HepG2 (cell line): ENCODE data around the gene RSPH10B. TPM values are rescaled to one million over a fixed set of nuclear protein-coding genes. Genes with fewer than 3 reads are reported as not detected.
"Not testable (repeated sequence)": the region's sequence is repeated elsewhere in the genome, so short reads cannot be mapped to it uniquely, and the experiment has no call there.

Experiments
- ATAC-seq: fragments of 200-7000 bp; cut with Tn5 transposase; 3 replicates; pipeline ENCODE4 v1.9.1; 2020; ENCODE audit warnings: mild to moderate bottlenecking, moderate library complexity
- BruUV-seq: library from RNA; stranded (reverse); fragments of 400-500 nt; replicated peaks from 2 replicates; lab custom pipeline; 2021; lab: Mats Ljungman, UMichigan
- CTCF ChIA-PET: fragments of 300-600 bp; formaldehyde crosslinking; extraction: SDS; loops from one replicate; lab custom pipeline; 2021; ENCODE audit warnings: low total read pairs, inconsistent platforms, low intra/inter-chr PET ratio; lab: Yijun Ruan, JAX
- POLR2A ChIA-PET: fragments of 350-600 bp; sonication (Branson Sonifier 250); formaldehyde crosslinking; loops from one replicate; lab custom pipeline; 2020; ENCODE audit warnings: antibody characterized with exemption, inconsistent platforms; lab: Yijun Ruan, JAX
- DNase-seq: peaks from one replicate; pipeline ENCODE4 v3.0.0-alpha.2; 2015; ENCODE audit warnings: low spot score
- FAIRE-seq: peaks from 3 replicates; lab custom pipeline; 2011; peaks lifted over from hg19 to GRCh38; lab: Jason Lieb, UNC
- H2AFZ ChIP-seq: one replicate; pipeline ENCODE4 v1.6.1; 2011; ENCODE audit warnings: low read length, inconsistent platforms
- H3K27ac ChIP-seq: fragments of 300-600 bp; 3 replicates; pipeline ENCODE4 v1.8.0; 2011; ENCODE audit warnings: mixed run types, mild to moderate bottlenecking, mixed read lengths, low read length, inconsistent platforms; ENCODE audit not compliant: insufficient read depth; ENCODE audit errors: extremely low read length
- H3K27me3 ChIP-seq, 2 experiments: fragments of 200-600 bp in 1 of 2; 2 replicates in 1 of 2; 3 replicates in 1 of 2; pipeline versions ENCODE4 v1.6.0 to v1.8.0; 2011; ENCODE audit warnings: low read length in 2 of 2, mild to moderate bottlenecking in 2 of 2, moderate library complexity in 2 of 2, inconsistent platforms in 1 of 2; ENCODE audit not compliant: insufficient read depth in 2 of 2, control insufficient read depth in 1 of 2
- H3K36me3 ChIP-seq, 2 experiments: fragments of 200-600 bp in 1 of 2; replicated peaks in 1 of 2; 2 replicates in 1 of 2; 3 replicates in 1 of 2; pipeline versions ENCODE4 v1.5.1 to v1.8.0; 2011; ENCODE audit warnings: low read length in 2 of 2, inconsistent platforms in 1 of 2; ENCODE audit not compliant: insufficient read depth in 2 of 2, control insufficient read depth in 1 of 2
- H3K4me1 ChIP-seq: 2 replicates; pipeline ENCODE4 v1.5.1; 2012; ENCODE audit warnings: low read length, inconsistent platforms; ENCODE audit not compliant: insufficient read depth
- H3K4me2 ChIP-seq: 2 replicates; pipeline ENCODE4 v1.6.0; 2011; ENCODE audit warnings: low read depth, low read length, inconsistent platforms
- H3K4me3 ChIP-seq, 3 experiments: fragments of 200-600 bp in 1 of 3; sonication (generic), shearing (Covaris generic) in 1 of 3; replicated peaks in 1 of 3; 2 replicates each; pipeline ENCODE4 v1.5.1; 2011 to 2016; ENCODE audit warnings: low read length in 3 of 3, inconsistent platforms in 2 of 3, low read depth in 2 of 3, mild to moderate bottlenecking in 2 of 3, control low read depth in 1 of 3, mixed read lengths in 1 of 3; ENCODE audit not compliant: insufficient read depth in 1 of 3
- H3K79me2 ChIP-seq: one replicate; pipeline ENCODE4 v1.6.1; 2011; ENCODE audit warnings: low read length, inconsistent platforms; ENCODE audit not compliant: insufficient read depth
- H3K9ac ChIP-seq: 2 replicates; pipeline ENCODE4 v1.6.0; 2011; ENCODE audit warnings: mild to moderate bottlenecking, low read depth, low read length, inconsistent platforms; ENCODE audit not compliant: insufficient read depth
- H3K9me3 ChIP-seq: 2 replicates; pipeline ENCODE4 v1.5.1; 2012; ENCODE audit warnings: mild to moderate bottlenecking, low read length
- H4K20me1 ChIP-seq: 2 replicates; pipeline ENCODE4 v1.6.0; 2011; ENCODE audit warnings: inconsistent platforms, mild to moderate bottlenecking, low read length, moderate library complexity; ENCODE audit not compliant: insufficient read depth
- FOSL2 ChIP-seq: sonication (generic); formaldehyde crosslinking; IDR thresholded peaks from 2 replicates; pipeline ENCODE4 v1.4.0; 2020; ENCODE audit warnings: missing genetic modification reagents
- WGBS: methylation state at CpG from one replicate; pipeline ENCODE4 v1.1.6; 2017; ENCODE audit warnings: low lambda C conversion rate; 5-methylcytosine and 5-hydroxymethylcytosine counted together
- in situ Hi-C: cut with HindIII; loops from 2 replicates; pipeline ENCODE4 v1.10.0; 2017; ENCODE audit warnings: low pct_unique_long_range_greater_than_20kb; ENCODE audit not compliant: extremely low pct_ligation_motif_present
- intact Hi-C: fragments of 100-400 bp; cut with micrococcal nuclease; formaldehyde crosslinking; loops from one replicate; pipeline ENCODE4 v1.10.0; 2022; ENCODE audit not compliant: unreplicated experiment
- polyA plus RNA-seq, 8 experiments: library from polyadenylated mRNA; depleted of rRNA in 3 of 8; stranded (reverse) in 7 of 8; unstranded in 1 of 8; fragments of >200 nt; fragmentation: Illumina TruSeq in 4 of 8; extraction: Trizol in 4 of 8; gene quantifications; 2 replicates each; pipeline versions ENCODE4 v1.2.1 to v1.2.3, GENCODE V29; 2011 to 2016; ENCODE audit warnings: low read depth in 4 of 8, missing spikeins in 1 of 8, mixed read lengths in 1 of 8; ENCODE audit not compliant: insufficient read depth in 1 of 8
- total RNA-seq, 5 experiments: library from RNA; depleted of rRNA; stranded (reverse); fragments of >200 nt; fragmentation: Illumina TruSeq; extraction: Trizol; gene quantifications; 2 replicates each; pipeline ENCODE4 v1.2.3, GENCODE V29; 2016; ENCODE audit warnings: low read depth in 1 of 5

The RSPH10B gene
- total and polyA plus RNA-seq, 2 of the 13 experiments (the other 11 are each of a cell fraction or from before 2014, with no cell fraction given) = not detected

GRCh38 chr7:5963810-5964209 lies 6.7 kb downstream of the RSPH10B start:
- BruUV-seq, H3K27me3 ChIP-seq, POLR2A ChIA-PET, H3K4me3 ChIP-seq, H3K36me3 ChIP-seq, CTCF ChIA-PET, H3K4me2 ChIP-seq, H3K79me2 ChIP-seq, H3K27ac ChIP-seq, H3K4me1 ChIP-seq, H4K20me1 ChIP-seq, H3K9me3 ChIP-seq, intact Hi-C loops, H3K9ac ChIP-seq, H2AFZ ChIP-seq, DNase-seq, in situ Hi-C loops: not testable (repeated sequence)
- peak; percentile 68 for FAIRE-seq
- peak; percentile 87 for ATAC-seq
- 3% methylated on average over 4 of the region's 7 CpGs for WGBS
- peak; percentile 51; the same call in 1 of the 2 replicates for TF ChIP-seq FOSL2 (CRISPR knock-in tag)

- H3K27me3 ChIP-seq, CTCF ChIA-PET, H4K20me1 ChIP-seq, BruUV-seq, H3K4me2 ChIP-seq, H3K4me1 ChIP-seq, H3K4me3 ChIP-seq, H3K9ac ChIP-seq, H3K79me2 ChIP-seq, H3K27ac ChIP-seq, DNase-seq, ATAC-seq, intact Hi-C loops, H3K9me3 ChIP-seq, POLR2A ChIA-PET, in situ Hi-C loops, H2AFZ ChIP-seq, H3K36me3 ChIP-seq: not testable (repeated sequence)
- WGBS = 25% methylated on average over 2 of the region's 13 CpGs
- peak; percentile 59 for FAIRE-seq
These were observed 7.3 kb downstream of the RSPH10B start for GRCh38 chr7:5963205-5963604.

DNA sequence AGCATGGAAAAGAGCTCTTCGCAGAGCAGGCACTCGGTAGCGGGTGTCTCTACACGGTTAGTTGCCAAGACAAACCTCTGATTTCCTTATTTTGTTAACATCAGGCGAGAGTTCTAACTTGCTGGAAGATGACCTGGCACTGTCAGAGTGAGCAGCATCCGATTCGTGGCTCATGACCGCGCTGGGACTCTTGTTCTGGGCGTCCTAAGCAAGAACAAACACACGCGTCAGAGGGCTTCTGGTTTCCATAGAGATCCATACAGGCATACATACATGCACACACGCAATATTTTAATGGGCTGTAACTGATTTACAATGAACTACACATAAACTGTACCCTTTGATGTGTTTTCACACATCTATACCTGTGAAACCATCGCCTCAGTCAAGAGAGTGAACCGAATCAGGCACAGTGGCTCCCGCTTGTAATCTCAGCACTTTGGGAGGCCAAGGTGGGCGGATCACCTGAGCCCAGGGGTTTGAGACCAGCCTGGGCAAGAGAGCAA lies 35.5 kb downstream of the RSPH10B start:
- H3K36me3 ChIP-seq, POLR2A ChIA-PET, BruUV-seq, H3K4me3 ChIP-seq, H4K20me1 ChIP-seq, CTCF ChIA-PET, FAIRE-seq, in situ Hi-C loops, H3K4me2 ChIP-seq, H3K27ac ChIP-seq, H3K79me2 ChIP-seq, H3K9me3 ChIP-seq, ATAC-seq, H3K4me1 ChIP-seq, H3K27me3 ChIP-seq, H3K9ac ChIP-seq, DNase-seq, intact Hi-C loops, H2AFZ ChIP-seq: not testable (repeated sequence)
- no CpG with 5 or more reads among the region's 17 CpGs for WGBS

DNA sequence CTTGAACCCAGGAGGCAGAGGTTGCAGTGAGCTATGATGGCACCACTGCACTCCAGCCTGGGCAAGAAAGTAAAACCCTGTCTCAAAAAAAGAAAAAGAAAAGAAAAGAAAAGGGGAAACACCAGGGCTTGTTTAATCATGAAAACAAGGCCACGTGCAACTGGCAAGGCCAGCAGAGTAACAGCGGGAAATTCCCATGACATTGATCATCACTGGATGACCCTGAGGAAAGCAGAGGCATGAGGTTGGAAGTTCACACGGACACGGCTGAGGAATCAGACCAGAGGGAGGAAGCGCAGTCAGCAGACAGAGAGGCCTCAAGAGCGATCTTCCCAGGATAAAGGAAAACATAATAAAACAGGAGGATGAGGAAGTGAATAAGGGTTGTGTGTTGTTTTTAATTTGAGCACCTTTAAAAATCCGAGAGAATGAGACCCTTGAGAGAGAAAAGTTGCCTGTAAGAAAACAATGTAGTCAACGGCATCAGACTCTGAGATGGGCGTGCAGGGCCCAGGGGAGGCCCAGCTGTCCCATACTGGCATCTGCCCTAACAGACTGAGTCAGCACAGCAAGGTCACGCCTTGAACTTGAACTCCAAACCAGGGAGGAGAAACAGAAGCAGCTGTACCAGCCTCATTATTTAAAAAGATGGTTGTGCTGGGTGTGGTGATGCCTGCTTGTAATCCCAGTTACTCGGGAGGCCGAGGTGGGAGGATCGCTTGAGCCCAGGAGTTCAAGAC lies 38.4 kb downstream of the RSPH10B start:
- intact Hi-C loops, DNase-seq, in situ Hi-C loops, H4K20me1 ChIP-seq, H3K36me3 ChIP-seq, H3K4me2 ChIP-seq, POLR2A ChIA-PET, H3K9ac ChIP-seq, H3K9me3 ChIP-seq, CTCF ChIA-PET, H2AFZ ChIP-seq, BruUV-seq, H3K27ac ChIP-seq, H3K79me2 ChIP-seq, H3K27me3 ChIP-seq, H3K4me1 ChIP-seq, H3K4me3 ChIP-seq: not testable (repeated sequence)
- 68% methylated on average over 4 of the region's 13 CpGs for WGBS
- FAIRE-seq (peak; percentile 98), ATAC-seq (peak; percentile 83)
